Spleen (tissue), 3 donors: Measurements from ENCODE around the gene TMEM182.

Source experiments
- POLR2A ChIP-seq, 3 donors: fragments of 450-650 bp; IDR thresholded peaks; one replicate each; pipeline ENCODE4 v1.5.1; 2017; ENCODE audit warnings: antibody characterized with exemption in 3 of 3, mild to moderate bottlenecking in 1 of 3
- POLR2AphosphoS5 ChIP-seq, 3 donors: sonication (generic); formaldehyde crosslinking; IDR thresholded peaks; one replicate each; pipeline ENCODE4 v1.5.1; 2017; ENCODE audit warnings: antibody characterized with exemption in 3 of 3

DNA sequence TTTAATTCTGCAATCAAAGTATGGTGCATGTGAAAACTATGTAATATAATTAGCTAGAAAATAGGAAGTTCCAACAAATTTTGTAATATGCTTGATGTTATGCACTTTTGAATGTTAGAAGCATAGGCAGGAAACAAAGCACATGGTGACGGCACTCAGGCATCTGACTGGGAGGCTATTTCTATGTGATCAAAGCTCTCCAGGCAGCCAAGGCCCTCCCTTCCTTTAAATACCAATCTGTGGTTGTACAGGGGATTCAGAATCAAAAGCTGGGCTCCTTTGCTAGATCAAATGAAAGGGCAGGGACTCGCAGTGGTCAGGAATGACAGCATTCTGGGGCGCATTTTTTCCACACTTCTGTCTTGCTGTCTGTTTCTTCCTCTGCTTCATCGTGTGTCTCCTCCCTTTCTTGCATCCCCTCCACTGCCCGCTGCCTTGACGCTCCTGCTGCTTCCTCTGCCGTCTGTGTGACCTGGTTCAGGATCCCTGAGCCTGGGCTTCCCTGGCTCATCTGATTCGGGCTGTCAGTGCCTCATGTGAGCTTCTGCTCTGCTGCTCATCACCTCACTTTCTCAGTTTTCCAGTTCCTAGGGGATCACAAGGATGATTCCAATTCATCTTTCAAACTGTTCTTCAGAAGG is 30.9 kb downstream of the TMEM182 start:
- TF ChIP-seq POLR2A (IDR thresholded peaks at IDR 0.05) (no peak), POLR2AphosphoS5 (IDR thresholded peaks at IDR 0.05) (no peak)
